Measurements from ENCODE around the gene CXCR5. TPM values are rescaled to one million over a fixed set of nuclear protein-coding genes. Genes with fewer than 3 reads are reported as not detected.

Gene CXCR5
- total and polyA plus RNA-seq, 3 experiments from 2014 or later, result 4.5 to 6.3 (median 5.8) TPM

GRCh38 chr11:118907051-118908042 is 23.7 kb downstream of the CXCR5 start:
- peaks cover 0 to 62% (median 9%) of the 10 kb centered on the region in 3 donors for H3K36me3 Mint-ChIP-seq
- H3K9me3 Mint-ChIP-seq, result peaks cover 0 to 2% (median 0%) of the 10 kb centered on the region in 5 donors
- Histone ChIP-seq H3K27ac (ENCODE audit: low read depth, low read length) (no peak overlapping the region), H3K4me3 (ENCODE audit: low read length) (no peak overlapping the region), H3K27me3 (ENCODE audit: insufficient read depth, low read length, poor library complexity, severe bottlenecking) (no peaks in the 10 kb centered on the region), H3K4me1 (ENCODE audit: insufficient read depth, low read length) (peaks cover 57% of the 10 kb centered on the region), H3K9me3 (ENCODE audit: low read length) (no peaks in the 10 kb centered on the region), H3K36me3 (ENCODE audit: insufficient read depth, low read length) (peaks cover 34% of the 10 kb centered on the region)
- H3K27ac Mint-ChIP-seq, result peak overlapping the region; percentile 81 to 100 (median 96)
- CTCF ChIA-PET, result interaction anchor here (0.6 to 2.9 kb wide), 12 partner anchors 12 to 217 kb away, joined by 3 to 21 read pairs (median 5); no protein-coding TSS in a partner anchor
- peak overlapping the region in 5 of 7 donors; percentile 21 to 65 (median 34) for H3K4me3 Mint-ChIP-seq
- DNase-seq, result peak; percentile 74 to 88 (median 82)
- POLR2A ChIA-PET, result interaction anchor here (1.1 to 10.7 kb wide), 2 partner anchors 17 to 20 kb away, joined by 4 to 203 read pairs; partner anchors contain the start of gene BCL9L
- H3K4me1 Mint-ChIP-seq, result peaks cover 42 to 57% (median 47%) of the 10 kb centered on the region in 3 donors
- H3K27me3 Mint-ChIP-seq, result no peaks in the 10 kb centered on the region

DNA sequence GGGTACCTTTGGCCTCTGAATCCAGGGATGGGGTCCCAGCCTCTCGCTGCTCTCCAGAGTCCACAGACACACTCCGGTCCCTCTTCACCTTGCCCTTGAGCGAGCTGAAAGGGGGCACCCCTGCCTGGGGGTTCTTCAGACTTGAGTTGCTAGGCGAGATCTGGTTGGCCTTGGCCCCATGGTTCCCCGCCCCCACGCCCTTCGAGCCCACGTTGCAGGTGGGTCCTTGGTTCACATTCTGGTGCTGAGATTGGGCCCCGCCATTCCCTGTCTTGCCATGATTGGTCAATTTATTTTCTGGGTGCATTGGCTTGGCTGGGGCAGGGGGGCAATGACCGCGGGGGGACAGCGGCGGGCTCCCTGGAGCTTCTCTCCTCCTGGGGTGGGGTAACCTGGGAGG is 24.6 kb downstream of the CXCR5 start:
- POLR2A ChIA-PET, result interaction anchor here (0.6 to 10.7 kb wide), 3 partner anchors 9 to 49 kb away, joined by 3 to 203 read pairs (median 3); partner anchors contain the start of genes BCL9L and UPK2
- peaks cover 51 to 66% (median 56%) of the 10 kb centered on the region in 3 donors for H3K4me1 Mint-ChIP-seq
- CTCF ChIA-PET, result interaction anchor here (1.1 to 2.6 kb wide), 6 partner anchors 13 to 220 kb away, joined by 3 to 13 read pairs (median 4); no protein-coding TSS in a partner anchor
- H3K36me3 Mint-ChIP-seq, result peaks cover 0 to 57% (median 9%) of the 10 kb centered on the region in 3 donors
- Histone ChIP-seq H3K36me3 (ENCODE audit: insufficient read depth, low read length) (peaks cover 32% of the 10 kb centered on the region), H3K27me3 (ENCODE audit: insufficient read depth, low read length, poor library complexity, severe bottlenecking) (no peaks in the 10 kb centered on the region), H3K9me3 (ENCODE audit: low read length) (no peaks in the 10 kb centered on the region), H3K4me1 (ENCODE audit: insufficient read depth, low read length) (peaks cover 66% of the 10 kb centered on the region), H3K27ac (ENCODE audit: low read depth, low read length) (no peak overlapping the region), H3K4me3 (ENCODE audit: low read length) (no peak overlapping the region)
- DNase-seq, result no peak
- H3K4me3 Mint-ChIP-seq, result peak overlapping the region in 1 of 7 donors; percentile 26
- no peaks in the 10 kb centered on the region for H3K27me3 Mint-ChIP-seq
- peaks cover 0 to 2% (median 0%) of the 10 kb centered on the region in 5 donors for H3K9me3 Mint-ChIP-seq
- H3K27ac Mint-ChIP-seq, result peak overlapping the region; percentile 87 to 100 (median 96)

- peaks cover 24% of the 10 kb centered on the region for H3K36me3 ChIP-seq (ENCODE audit: insufficient read depth, low read length)
- CTCF ChIA-PET, result interaction anchor here (1.0 to 3.9 kb wide), 8 partner anchors 14 to 221 kb away, joined by 3 to 18 read pairs (median 4); partner anchors contain the start of gene UPK2
- H3K4me1 Mint-ChIP-seq, result peaks cover 56 to 73% (median 62%) of the 10 kb centered on the region in 3 donors
- no peak overlapping the region for H3K27ac ChIP-seq (ENCODE audit: low read depth, low read length)
- H3K9me3 Mint-ChIP-seq, result peaks cover 0 to 2% (median 0%) of the 10 kb centered on the region in 5 donors
- H3K4me3 ChIP-seq (ENCODE audit: low read length), result no peak overlapping the region
- POLR2A ChIA-PET, result interaction anchor here (0.6 to 10.7 kb wide), 4 partner anchors 9 to 48 kb away, joined by 3 to 203 read pairs (median 3); partner anchors contain the start of genes BCL9L and UPK2
- peak overlapping the region in 5 of 7 donors; percentile 26 to 74 (median 60) for H3K4me3 Mint-ChIP-seq
- H3K27me3 Mint-ChIP-seq, result no peaks in the 10 kb centered on the region
- peak in 1 of 5 donors; percentile 52 for DNase-seq
- no peaks in the 10 kb centered on the region for H3K9me3 ChIP-seq (ENCODE audit: low read length)
- H3K4me1 ChIP-seq (ENCODE audit: insufficient read depth, low read length), result peaks cover 72% of the 10 kb centered on the region
- H3K36me3 Mint-ChIP-seq, result peaks cover 0 to 49% (median 9%) of the 10 kb centered on the region in 3 donors
- peak overlapping the region; percentile 87 to 100 (median 96) for H3K27ac Mint-ChIP-seq
- no peaks in the 10 kb centered on the region for H3K27me3 ChIP-seq (ENCODE audit: insufficient read depth, low read length, poor library complexity, severe bottlenecking)
These were observed 25.4 kb downstream of the CXCR5 start for GRCh38 chr11:118908901-118909618.

DNA sequence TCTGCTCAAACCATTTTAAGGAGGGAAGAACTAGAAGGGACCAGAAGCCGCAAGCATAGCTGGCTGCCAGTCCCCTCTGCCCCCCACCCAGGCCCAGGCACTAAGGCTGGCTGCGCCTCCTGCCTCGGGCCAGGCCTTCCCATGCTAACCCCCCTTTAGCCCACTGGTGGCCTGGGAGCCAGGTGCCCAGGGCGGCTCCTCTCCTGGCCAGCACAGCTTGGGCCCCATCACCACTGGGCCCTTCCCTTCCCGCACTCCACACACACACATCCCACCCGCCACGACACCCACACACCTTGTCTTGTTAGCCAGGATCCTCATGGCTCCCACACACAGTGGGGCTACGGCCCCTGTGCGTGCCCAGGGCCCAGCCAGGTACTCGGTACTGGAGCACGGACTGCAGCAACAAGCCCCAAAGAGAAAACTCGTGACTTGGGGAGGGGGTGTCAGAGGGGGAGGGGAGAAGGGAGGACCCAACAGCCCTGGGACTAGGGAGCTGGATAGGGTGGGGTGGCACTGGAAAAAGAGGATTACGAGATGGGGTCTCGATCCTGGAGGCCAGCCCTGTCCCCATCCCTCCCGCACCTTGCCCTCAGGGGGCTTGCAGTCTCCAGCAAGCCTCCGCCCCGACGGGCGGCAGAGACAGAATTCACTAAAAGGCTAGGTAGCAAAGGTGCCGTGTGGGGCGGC is 26.1 kb downstream of the CXCR5 start:
- Histone ChIP-seq H3K9me3 (ENCODE audit: low read length) (no peaks in the 10 kb centered on the region), H3K4me3 (ENCODE audit: low read length) (peak overlapping the region; percentile 19), H3K36me3 (ENCODE audit: insufficient read depth, low read length) (peaks cover 19% of the 10 kb centered on the region), H3K27ac (ENCODE audit: low read depth, low read length) (no peak overlapping the region), H3K4me1 (ENCODE audit: insufficient read depth, low read length) (peaks cover 79% of the 10 kb centered on the region), H3K27me3 (ENCODE audit: insufficient read depth, low read length, poor library complexity, severe bottlenecking) (no peaks in the 10 kb centered on the region)
- H3K36me3 Mint-ChIP-seq, result peaks cover 0 to 47% (median 13%) of the 10 kb centered on the region in 3 donors
- H3K9me3 Mint-ChIP-seq, result peaks cover 0 to 2% (median 0%) of the 10 kb centered on the region in 5 donors
- H3K27ac Mint-ChIP-seq, result peak overlapping the region; percentile 61 to 93 (median 86)
- peak overlapping the region in 6 of 7 donors; percentile 9 to 74 (median 60) for H3K4me3 Mint-ChIP-seq
- DNase-seq, result peak in 1 of 5 donors; percentile 33
- peaks cover 63 to 80% (median 69%) of the 10 kb centered on the region in 3 donors for H3K4me1 Mint-ChIP-seq
- CTCF ChIA-PET, result interaction anchor here (1.0 to 3.9 kb wide), 6 partner anchors 15 to 222 kb away, joined by 3 to 18 read pairs (median 8); partner anchors contain the start of gene UPK2
- H3K27me3 Mint-ChIP-seq, result no peaks in the 10 kb centered on the region
- POLR2A ChIA-PET, result interaction anchor here (1.1 to 10.7 kb wide), 4 partner anchors 11 to 120 kb away, joined by 3 to 203 read pairs (median 34); partner anchors contain the start of genes BCL9L and DDX6

DNA sequence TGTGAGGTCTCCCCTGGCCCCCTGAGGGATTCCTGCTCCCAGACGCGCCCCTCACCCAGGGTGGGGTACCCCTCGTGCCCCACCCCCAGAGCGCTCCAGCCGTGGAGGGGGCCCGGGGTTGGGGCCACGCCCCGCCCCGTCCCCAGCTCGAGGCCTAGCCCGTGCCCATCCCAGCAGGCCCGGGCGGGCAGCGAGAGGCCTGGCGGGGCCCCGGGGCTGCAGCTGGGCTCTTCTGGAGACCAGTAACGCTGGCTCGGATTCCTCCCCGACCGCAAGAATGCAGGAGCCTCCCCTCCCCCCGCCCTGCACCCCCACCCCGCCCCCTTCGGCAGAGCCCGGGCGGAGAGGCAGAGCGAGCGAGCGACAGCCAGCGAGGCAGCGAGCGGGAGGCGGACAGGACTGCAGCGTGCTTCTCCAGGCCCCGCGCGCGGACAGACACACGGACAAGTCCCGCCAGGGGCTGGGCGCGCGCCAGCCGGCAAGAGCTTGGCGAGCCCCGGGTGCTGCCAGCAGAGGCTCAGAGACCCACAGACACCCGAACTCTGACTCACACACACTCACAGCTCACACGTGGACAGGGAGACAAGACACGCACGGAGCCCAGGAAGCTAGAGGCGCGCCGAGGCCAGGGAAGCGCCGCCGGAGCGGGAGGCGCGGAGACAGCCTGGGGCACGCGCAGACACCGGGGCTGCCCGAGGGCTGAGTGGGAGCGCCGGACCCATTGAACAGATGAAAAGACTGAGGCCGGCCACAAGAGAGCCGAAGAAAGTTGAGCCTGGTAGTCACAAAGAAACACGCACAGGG is 26.8 kb downstream of the CXCR5 start:
- POLR2A ChIA-PET, result interaction anchor here (0.6 to 10.7 kb wide), 5 partner anchors 15 to 121 kb away, joined by 3 to 203 read pairs (median 5); partner anchors contain the start of genes BCL9L and DDX6
- Histone ChIP-seq H3K4me1 (ENCODE audit: insufficient read depth, low read length) (peaks cover 86% of the 10 kb centered on the region), H3K9me3 (ENCODE audit: low read length) (no peaks in the 10 kb centered on the region), H3K36me3 (ENCODE audit: insufficient read depth, low read length) (peaks cover 16% of the 10 kb centered on the region), H3K27ac (ENCODE audit: low read depth, low read length) (peak overlapping the region; percentile 86), H3K27me3 (ENCODE audit: insufficient read depth, low read length, poor library complexity, severe bottlenecking) (no peaks in the 10 kb centered on the region), H3K4me3 (ENCODE audit: low read length) (peak overlapping the region; percentile 74)
- Mint-ChIP-seq H3K9me3 (peaks cover 0 to 2% (median 0%) of the 10 kb centered on the region in 5 donors), H3K4me3 (peak overlapping the region; percentile 80 to 99 (median 86)), H3K4me1 (peaks cover 71 to 87% (median 77%) of the 10 kb centered on the region in 3 donors), H3K27ac (peak overlapping the region; percentile 91 to 100 (median 98)), H3K36me3 (peaks cover 0 to 46% (median 13%) of the 10 kb centered on the region in 3 donors), H3K27me3 (no peaks in the 10 kb centered on the region)
- CTCF ChIA-PET, result interaction anchor here (0.7 to 6.5 kb wide), 6 partner anchors 46 to 422 kb away, joined by 3 to 40 read pairs (median 6); partner anchors contain the start of genes DDX6 and UPK2
- DNase-seq, result peak; percentile 53 to 83 (median 60)

GRCh38 chr11:118911113-118911879 is 27.6 kb downstream of the CXCR5 start:
- Histone ChIP-seq H3K36me3 (ENCODE audit: insufficient read depth, low read length) (peaks cover 11% of the 10 kb centered on the region), H3K4me3 (ENCODE audit: low read length) (peak overlapping the region; percentile 74), H3K4me1 (ENCODE audit: insufficient read depth, low read length) (peaks cover 94% of the 10 kb centered on the region), H3K27me3 (ENCODE audit: insufficient read depth, low read length, poor library complexity, severe bottlenecking) (no peaks in the 10 kb centered on the region), H3K27ac (ENCODE audit: low read depth, low read length) (peak overlapping the region; percentile 86), H3K9me3 (ENCODE audit: low read length) (no peaks in the 10 kb centered on the region)
- ChIA-PET POLR2A (interaction anchor here (0.6 to 10.7 kb wide), 5 partner anchors 16 to 121 kb away, joined by 3 to 203 read pairs (median 5); partner anchors contain the start of genes BCL9L and DDX6), CTCF (interaction anchor here (0.7 to 6.5 kb wide), 8 partner anchors 35 to 423 kb away, joined by 3 to 40 read pairs (median 6); partner anchors contain the start of genes DDX6 and UPK2)
- H3K9me3 Mint-ChIP-seq, result peaks cover 0 to 2% (median 0%) of the 10 kb centered on the region in 5 donors
- H3K4me3 Mint-ChIP-seq, result peak overlapping the region; percentile 80 to 99 (median 86)
- H3K27me3 Mint-ChIP-seq, result no peaks in the 10 kb centered on the region
- peaks cover 0 to 46% (median 13%) of the 10 kb centered on the region in 3 donors for H3K36me3 Mint-ChIP-seq
- H3K27ac Mint-ChIP-seq, result peak overlapping the region; percentile 91 to 100 (median 100)
- DNase-seq, result peak in 1 of 5 donors; percentile 48
- peaks cover 76 to 93% (median 80%) of the 10 kb centered on the region in 3 donors for H3K4me1 Mint-ChIP-seq

Measured in CD8-positive, alpha-beta memory T cell (primary cell).